NCI-H526 treated with DMSO at 0.1 percent for 48 hours (cell line): ENCODE results near the gene PAGR1.
"Not testable (repeated sequence)": the region's sequence is repeated elsewhere in the genome, so short reads cannot be mapped to it uniquely, and the experiment has no call there.

Experiments used
- DNase-seq: peaks from one replicate; lab custom pipeline; 2025; lab: John Stamatoyannopoulos, UW

The PAGR1 gene

GRCh38 chr16:29815793-29816693 is at the start of gene PAGR1:
TSS of gene PAGR1 (plus strand) at chr16:29816152. CDS start at chr16:29816526, 374 bp downstream.
- DNase-seq = peak; percentile 99

DNA sequence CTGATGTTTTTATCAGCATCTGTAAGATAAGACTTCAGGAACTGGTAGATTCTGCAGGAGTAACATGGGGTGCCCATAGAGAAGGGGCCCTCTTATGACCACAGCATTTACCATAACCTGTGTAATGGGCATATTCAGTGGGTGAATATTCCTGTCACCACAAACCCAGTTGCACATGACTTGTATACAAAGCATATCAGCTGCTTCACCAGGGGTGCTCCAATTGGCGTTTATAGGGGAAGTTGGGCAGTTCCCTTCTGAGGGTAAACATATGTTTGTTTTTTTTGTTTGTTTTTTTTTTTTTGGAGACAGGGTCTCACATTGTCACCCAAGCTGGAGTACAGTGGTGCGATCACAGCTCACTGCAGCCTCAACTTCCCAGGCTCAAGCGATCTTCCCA is 49.4 kb upstream of the PAGR1 start:
- DNase-seq = no peak

- no peak for DNase-seq
Measured at GRCh38 chr16:29767062-29767461, 48.9 kb upstream of the PAGR1 start.

DNA sequence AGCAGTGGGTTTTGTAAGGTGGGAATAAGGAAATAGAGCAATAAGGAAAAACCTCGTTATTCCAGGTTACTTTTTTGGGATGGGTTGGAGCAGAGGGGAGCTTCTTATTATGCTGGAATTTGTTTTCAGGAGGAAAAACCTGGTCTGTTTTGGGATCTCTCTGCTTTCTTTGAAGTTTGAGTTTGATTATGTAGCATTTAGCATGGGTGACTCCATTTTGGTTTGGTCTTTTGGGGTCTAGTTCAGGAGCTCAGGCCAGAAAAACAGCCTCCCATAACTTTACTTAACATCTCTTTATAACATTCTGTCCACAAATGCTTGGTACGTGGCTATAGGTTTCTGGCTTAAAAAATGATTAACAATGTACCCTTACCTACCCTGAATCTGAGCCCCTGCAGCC is 46.4 kb upstream of the PAGR1 start:
- DNase-seq = no peak

DNA sequence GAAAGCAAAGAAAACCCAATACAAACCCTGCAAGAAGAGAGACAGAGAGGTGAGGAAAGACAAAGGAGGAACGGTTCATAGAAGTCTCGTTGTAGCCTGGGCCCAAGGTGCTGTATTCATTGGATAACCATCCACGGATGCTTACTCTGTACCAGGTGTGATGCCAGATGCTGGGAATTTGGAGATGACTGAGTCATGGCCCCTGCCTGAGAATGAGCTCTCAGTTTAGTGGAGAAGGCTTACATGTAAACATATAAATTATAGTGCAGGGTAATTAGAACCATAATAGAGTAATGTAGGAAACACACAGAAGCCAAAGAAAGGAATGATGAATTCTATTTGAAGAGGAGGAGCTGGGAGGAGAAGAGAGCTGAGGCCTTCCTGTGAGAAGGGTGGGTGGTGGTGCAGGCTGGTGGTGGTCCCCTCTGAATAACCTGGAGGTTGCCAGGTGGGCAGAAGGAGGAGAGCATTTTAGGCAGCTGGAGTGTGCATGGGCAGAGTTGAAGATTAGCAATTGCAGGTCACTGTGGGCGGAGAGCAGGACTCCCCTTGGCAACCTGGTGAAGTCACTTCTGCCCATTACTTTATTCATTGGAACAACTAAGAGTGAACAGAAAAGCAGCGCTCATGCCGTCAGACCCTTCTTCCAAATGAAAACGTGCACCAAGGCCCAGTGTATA is 45.6 kb upstream of the PAGR1 start:
- DNase-seq = no peak

GRCh38 chr16:29772330-29772729 is 43.6 kb upstream of the PAGR1 start:
- DNase-seq = not testable (repeated sequence)

DNA sequence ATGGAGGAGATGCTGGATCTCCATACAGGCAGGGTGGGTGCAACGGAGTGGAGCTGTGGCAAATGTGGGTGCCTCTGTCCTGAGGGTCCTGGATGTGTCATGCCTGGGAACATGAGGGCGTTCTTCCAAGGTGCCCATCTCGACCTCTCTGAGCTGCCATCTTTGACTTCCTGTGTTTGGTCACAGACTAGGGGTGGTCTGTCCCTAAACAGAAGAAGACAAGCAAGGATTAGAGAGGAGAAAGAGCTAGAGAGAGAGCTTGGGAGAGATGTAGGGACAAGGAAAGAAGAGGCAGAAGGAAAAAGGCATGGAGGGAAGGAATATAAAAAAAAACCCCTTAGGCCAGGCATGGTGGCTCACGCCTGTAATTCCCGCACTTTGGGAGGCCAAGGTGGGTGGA is 41.2 kb upstream of the PAGR1 start:
- no peak for DNase-seq

- DNase-seq = no peak
Measured at GRCh38 chr16:29775742-29776408, 40.1 kb upstream of the PAGR1 start.

- DNase-seq = no peak
Measured at GRCh38 chr16:29777576-29778350, 38.2 kb upstream of the PAGR1 start, which contains the start of gene ZG16. TSS of gene ZG16 (plus strand) at chr16:29778256. CDS start at chr16:29779267, 1,011 bp downstream.

- DNase-seq = no peak
Measured at GRCh38 chr16:29779474-29779873, 36.5 kb upstream of the PAGR1 start.

- not testable (repeated sequence) for DNase-seq
Measured at GRCh38 chr16:29783094-29783953, 32.6 kb upstream of the PAGR1 start.

DNA sequence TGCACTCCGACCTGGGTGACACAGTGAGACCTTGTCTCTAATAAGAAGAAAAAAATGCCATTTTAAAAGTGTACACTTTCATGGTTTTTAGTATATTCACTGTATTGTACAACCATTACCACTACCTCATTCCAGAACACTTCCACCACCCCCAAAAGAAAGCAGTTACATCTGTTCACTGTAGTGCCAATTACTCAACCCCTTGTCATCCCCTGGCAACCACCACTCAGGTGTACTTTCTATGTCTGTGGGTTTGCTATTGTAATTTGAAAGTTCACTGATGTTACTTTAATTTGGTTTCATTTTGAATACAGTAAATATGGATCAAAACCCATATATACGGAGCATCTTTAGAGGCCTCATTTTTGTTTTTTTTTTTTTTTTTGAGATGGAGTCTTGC is 31.8 kb upstream of the PAGR1 start:
- DNase-seq = no peak

GRCh38 chr16:29784901-29785500 is 31.0 kb upstream of the PAGR1 start:
- no peak for DNase-seq

DNA sequence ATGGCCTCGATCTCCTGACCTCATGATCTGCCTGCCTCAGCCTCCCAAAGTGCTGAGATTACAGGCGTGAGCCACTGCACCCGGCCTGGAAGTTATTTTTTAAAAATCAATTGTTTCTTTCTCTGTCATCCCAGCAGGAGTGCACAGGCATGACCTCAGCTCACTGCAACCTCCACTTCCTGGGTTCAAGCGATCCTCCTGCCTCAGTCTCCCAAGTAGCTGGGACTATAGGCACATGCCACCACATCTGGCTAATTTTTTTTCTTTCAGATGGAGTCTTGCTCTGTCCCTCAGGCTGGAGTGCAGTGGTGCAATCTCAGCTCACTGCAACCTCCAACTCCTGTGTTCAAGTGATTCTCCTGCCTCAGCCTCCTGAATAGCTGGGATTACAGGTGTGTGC is 28.8 kb upstream of the PAGR1 start:
- DNase-seq = not testable (repeated sequence)

DNA sequence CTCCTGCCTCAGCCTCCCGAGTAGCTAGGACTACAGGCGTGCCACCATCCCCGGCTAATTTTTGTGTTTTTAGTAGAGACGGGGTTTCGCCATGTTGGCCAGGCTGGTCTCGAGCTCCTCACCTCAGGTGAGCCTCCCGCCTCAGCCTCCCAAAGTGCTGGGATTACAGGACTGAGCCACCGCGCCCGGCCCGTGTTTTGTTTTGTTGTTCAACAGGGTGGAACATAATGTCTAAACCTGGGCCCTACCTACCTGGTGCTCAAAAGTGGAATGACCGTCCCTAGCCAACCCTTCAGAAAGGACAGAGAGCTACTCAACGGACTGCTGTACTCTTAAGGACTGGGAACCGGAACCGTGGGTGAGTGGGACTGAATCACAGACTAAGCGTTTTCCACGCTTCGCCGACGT is 26.2 kb upstream of the PAGR1 start:
- no peak for DNase-seq

DNA sequence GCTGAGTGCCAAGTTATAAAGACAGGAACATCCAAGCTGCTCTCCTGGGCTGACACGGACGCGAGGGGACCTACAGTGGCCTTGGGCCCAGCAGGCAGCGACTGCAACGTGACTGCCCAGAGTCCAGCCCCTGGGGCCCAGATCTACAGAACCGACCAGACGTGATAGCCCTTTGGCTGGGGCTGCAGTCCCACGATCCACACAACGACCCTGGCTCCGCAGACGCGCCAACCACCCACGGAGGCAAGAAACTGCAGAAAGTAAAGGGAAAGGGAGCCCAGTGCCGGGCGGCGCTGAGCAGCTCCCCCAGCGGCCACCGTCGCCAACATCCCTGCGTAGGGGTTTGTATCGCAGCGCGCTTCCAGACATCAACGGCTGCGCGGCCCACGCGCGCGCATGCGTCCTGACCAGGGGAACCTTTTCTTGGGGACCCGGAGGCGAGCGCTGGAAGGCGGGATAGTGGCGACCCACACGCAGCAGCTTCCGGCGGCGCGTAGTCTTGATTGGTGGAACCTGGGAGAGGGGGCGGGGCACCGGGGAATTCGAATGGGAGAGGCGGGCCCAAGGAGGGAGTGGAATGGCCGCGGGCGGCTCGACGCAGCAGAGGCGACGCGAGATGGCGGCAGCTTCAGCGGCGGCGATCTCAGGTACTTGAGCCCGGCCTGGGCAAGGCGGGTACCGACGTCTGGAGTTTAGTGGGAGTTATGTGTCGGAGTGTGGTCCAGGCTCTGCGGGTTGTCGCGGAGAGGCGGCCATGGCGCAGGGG is 25.6 kb upstream of the PAGR1 start, which contains the start of gene KIF22:
Gene KIF22 (plus strand): TSS at position 569 of the 766 bp plus-strand sequence. CDS start 9 bp downstream, at position 578.
- DNase-seq = peak; percentile 96

GRCh38 chr16:29790949-29791844 is 24.8 kb upstream of the PAGR1 start:
- no peak for DNase-seq
